ENCODE data around the gene FAM169A.
"Not testable (repeated sequence)": the region's sequence is repeated elsewhere in the genome, so short reads cannot be mapped to it uniquely, and the experiment has no call there.

FAM169A gene

GRCh38 chr5:74798977-74799911, 66.9 kb downstream of the FAM169A start:
- DNase-seq, result no peak

GRCh38 chr5:74791669-74792068, 74.5 kb downstream of the FAM169A start:
- DNase-seq, result not testable (repeated sequence)

- no peak for DNase-seq
Measured at GRCh38 chr5:74787424-74787823, 78.8 kb downstream of the FAM169A start.

GRCh38 chr5:74786851-74787250, 79.3 kb downstream of the FAM169A start:
- no peak for DNase-seq

- DNase-seq, result no peak
Measured at GRCh38 chr5:74778609-74779008, 87.6 kb downstream of the FAM169A start.

- no peak for DNase-seq
Measured at GRCh38 chr5:74772359-74772758, 93.8 kb downstream of the FAM169A start.

- peak in 1 of 2 experiments; percentile 6 for DNase-seq
Measured at GRCh38 chr5:74767579-74767913, 98.6 kb downstream of the FAM169A start.

GRCh38 chr5:74766849-74767578, 99.2 kb downstream of the FAM169A start, which contains the start of the genes GFM2 and NSA2:
TSS of gene GFM2 (minus strand) at chr5:74767117. CDS start at chr5:74763742, 3,375 bp downstream.
TSS of gene NSA2 (plus strand) at chr5:74767249. CDS start at chr5:74767361, 112 bp downstream.
- DNase-seq, result peak; percentile 90 to 91

- DNase-seq, result no peak
Measured at GRCh38 chr5:74766418-74766848, 99.8 kb downstream of the FAM169A start.

- DNase-seq, result no peak
Measured at GRCh38 chr5:74765929-74766328, 100.3 kb downstream of the FAM169A start.

- DNase-seq, result no peak
Measured at GRCh38 chr5:74765201-74765600, 101.0 kb downstream of the FAM169A start.

- no peak for DNase-seq
Measured at GRCh38 chr5:74763504-74763903, 102.7 kb downstream of the FAM169A start.

- no peak for DNase-seq
Measured at GRCh38 chr5:74762599-74762998, 103.6 kb downstream of the FAM169A start.

- DNase-seq, result no peak
Measured at GRCh38 chr5:74761241-74761640, 104.9 kb downstream of the FAM169A start.

GRCh38 chr5:74748742-74749141, 117.4 kb downstream of the FAM169A start:
- not testable (repeated sequence) for DNase-seq

GRCh38 chr5:74738406-74738805, 127.8 kb downstream of the FAM169A start:
- DNase-seq, result no peak

- DNase-seq, result no peak
Measured at GRCh38 chr5:74736759-74737158, 129.4 kb downstream of the FAM169A start.

All from activated CD4-positive, alpha-beta T cell treated with anti-CD3 and anti-CD28 coated beads, Interleukin-2, amount 50 U/mL, for 4 hours (primary cell).